GM12873 (cell line): ENCODE data around the gene UBE2V1.

Experiments
- CTCF ChIP-seq: IDR thresholded peaks from 2 replicates; pipeline ENCODE4 v1.5.1; 2012; ENCODE audit warnings: low read depth, mild to moderate bottlenecking, moderate library complexity, low read length, control low read depth; ENCODE audit not compliant: insufficient read depth; ENCODE audit errors: missing control alignments

The UBE2V1 gene

GRCh38 chr20:50092436-50092835 lies 20.5 kb downstream of the UBE2V1 start:
- TF ChIP-seq CTCF: no peak

GRCh38 chr20:50089787-50090177 lies 23.2 kb downstream of the UBE2V1 start:
- no peak for TF ChIP-seq CTCF

GRCh38 chr20:50089140-50089786 lies 23.7 kb downstream of the UBE2V1 start:
- no peak for TF ChIP-seq CTCF

GRCh38 chr20:50088022-50088421 lies 24.9 kb downstream of the UBE2V1 start:
- no peak for TF ChIP-seq CTCF

GRCh38 chr20:50085481-50086365 lies 27.2 kb downstream of the UBE2V1 start:
- TF ChIP-seq CTCF: peak; percentile 81

- TF ChIP-seq CTCF: no peak
Observed at GRCh38 chr20:50085146-50085480, 27.8 kb downstream of the UBE2V1 start.

GRCh38 chr20:50083034-50083433 lies 29.9 kb downstream of the UBE2V1 start:
- no peak for TF ChIP-seq CTCF
